ENCODE results near the gene BANK1. TPM values are rescaled to one million over a fixed set of nuclear protein-coding genes. Genes with fewer than 3 reads are reported as not detected.

BANK1 gene
- total RNA-seq, 1 experiment from 2014 or later = 1.1 TPM

DNA sequence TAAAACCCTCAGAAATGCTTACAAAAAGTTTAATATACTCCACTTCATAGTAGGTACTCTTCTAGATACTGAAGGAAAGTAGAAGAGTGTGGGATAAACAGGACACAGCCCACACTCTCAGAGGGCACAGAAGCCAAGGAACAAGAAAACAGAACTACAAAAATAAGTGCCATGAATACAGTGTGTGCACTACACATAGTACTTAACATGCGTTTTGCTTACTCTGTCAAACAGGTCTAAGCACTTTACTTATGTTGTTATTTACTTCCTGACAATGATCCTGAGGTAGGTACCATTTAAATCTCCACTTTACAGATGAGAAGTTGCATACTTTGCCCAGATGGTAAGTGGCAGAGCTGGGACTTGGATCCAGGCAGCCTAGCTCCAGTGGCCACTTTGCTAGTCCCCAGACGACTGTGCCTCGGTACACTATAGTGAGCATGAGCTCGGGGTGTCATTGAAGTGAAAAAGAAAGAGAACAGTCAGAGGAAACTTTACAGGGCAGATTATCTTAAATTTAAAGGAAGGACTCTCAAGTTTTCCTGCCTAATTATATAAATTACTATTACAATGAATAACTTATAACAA lies 120.3 kb downstream of the BANK1 start:
- Histone ChIP-seq H2BK15ac (ENCODE audit: low read depth, low read length) (no peak overlapping the region), H2AFZ (ENCODE audit: low read length) (no peak overlapping the region), H3K27me3 (ENCODE audit: insufficient read depth, low read length) (no peaks in the 10 kb centered on the region), H3K4me2 (ENCODE audit: insufficient read depth, insufficient read length, low read length) (no peak overlapping the region), H3K79me1 (ENCODE audit: insufficient read depth, low read depth, low read length, poor library complexity, severe bottlenecking) (no peaks in the 10 kb centered on the region), H3K18ac (ENCODE audit: insufficient read length, low read depth, low read length) (no peak overlapping the region), H3T11ph (ENCODE audit: low read length) (no peak overlapping the region), H4K91ac (ENCODE audit: insufficient read length, low read depth, low read length) (no peak overlapping the region), H2BK20ac (ENCODE audit: low read depth, low read length, poor library complexity, severe bottlenecking) (no peak overlapping the region), H3K79me2 (ENCODE audit: insufficient read depth, low read length) (no peaks in the 10 kb centered on the region), H2BK5ac (ENCODE audit: insufficient read length, low read length) (no peak overlapping the region), H4K8ac (replicated peaks; ENCODE audit: insufficient read length, low read depth, low read length) (no peak overlapping the region), H3K56ac (ENCODE audit: insufficient read length, low read depth, low read length) (no peak overlapping the region), H3K4me1 (ENCODE audit: insufficient read depth, low read length) (no peaks in the 10 kb centered on the region), H3K4ac (ENCODE audit: low read depth, low read length) (no peak overlapping the region), H3K27ac (ENCODE audit: insufficient read length, low read depth, low read length) (no peak overlapping the region), H3K23ac (ENCODE audit: insufficient read length, low read depth, low read length) (no peak overlapping the region), H2BK12ac (ENCODE audit: insufficient read length, low read depth, low read length) (no peak overlapping the region), H3K23me2 (ENCODE audit: insufficient read length, low read depth, low read length, poor library complexity, severe bottlenecking) (no peaks in the 10 kb centered on the region), H4K5ac (ENCODE audit: insufficient read length, low read depth, low read length) (no peak overlapping the region), H2AK5ac (ENCODE audit: insufficient read length, low read length) (no peak overlapping the region), H3K9me3 (ENCODE audit: control insufficient read depth, low read depth, low read length) (no peaks in the 10 kb centered on the region), H3K14ac (ENCODE audit: insufficient read depth, low read length) (no peak overlapping the region), H2BK120ac (ENCODE audit: low read depth, low read length, poor library complexity, severe bottlenecking) (no peak overlapping the region), H3K9ac (ENCODE audit: extremely low read depth, insufficient read length, low read length) (no peak overlapping the region), H4K20me1 (ENCODE audit: control insufficient read depth, insufficient read depth, insufficient read length) (no peaks in the 10 kb centered on the region)
- no peak for DNase-seq
- no CpG with 5 or more reads among the region's 4 CpGs for WGBS (ENCODE audit: extremely low coverage, insufficient read length, low lambda C conversion rate)
- H3K36me3 Mint-ChIP-seq (ENCODE audit: insufficient read depth in 1 of 3, low read depth in 3 of 3) = peaks cover 0 to 4% (median 0%) of the 10 kb centered on the region in 3 experiments; a peak in 4 of 7 replicates
- no peak overlapping the region for H3K4me3 Mint-ChIP-seq
- H3K27me3 Mint-ChIP-seq (ENCODE audit: low read depth) = no peaks in the 10 kb centered on the region
- no peaks in the 10 kb centered on the region for H3K4me1 Mint-ChIP-seq
- TF ChIP-seq, protein P1, sequence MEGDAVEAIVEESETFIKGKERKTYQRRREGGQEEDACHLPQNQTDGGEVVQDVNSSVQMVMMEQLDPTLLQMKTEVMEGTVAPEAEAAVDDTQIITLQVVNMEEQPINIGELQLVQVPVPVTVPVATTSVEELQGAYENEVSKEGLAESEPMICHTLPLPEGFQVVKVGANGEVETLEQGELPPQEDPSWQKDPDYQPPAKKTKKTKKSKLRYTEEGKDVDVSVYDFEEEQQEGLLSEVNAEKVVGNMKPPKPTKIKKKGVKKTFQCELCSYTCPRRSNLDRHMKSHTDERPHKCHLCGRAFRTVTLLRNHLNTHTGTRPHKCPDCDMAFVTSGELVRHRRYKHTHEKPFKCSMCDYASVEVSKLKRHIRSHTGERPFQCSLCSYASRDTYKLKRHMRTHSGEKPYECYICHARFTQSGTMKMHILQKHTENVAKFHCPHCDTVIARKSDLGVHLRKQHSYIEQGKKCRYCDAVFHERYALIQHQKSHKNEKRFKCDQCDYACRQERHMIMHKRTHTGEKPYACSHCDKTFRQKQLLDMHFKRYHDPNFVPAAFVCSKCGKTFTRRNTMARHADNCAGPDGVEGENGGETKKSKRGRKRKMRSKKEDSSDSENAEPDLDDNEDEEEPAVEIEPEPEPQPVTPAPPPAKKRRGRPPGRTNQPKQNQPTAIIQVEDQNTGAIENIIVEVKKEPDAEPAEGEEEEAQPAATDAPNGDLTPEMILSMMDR (conservative IDR thresholded peaks at IDR 0.05) = no peak
- peaks cover 3 to 14% of the 10 kb centered on the region in 2 experiments; a peak in 4 of 5 replicates for H3K9me3 Mint-ChIP-seq
- no peak overlapping the region for H3K27ac Mint-ChIP-seq

Data from H9 (cell line).